GM19328 (cell line): Measurements from ENCODE around the gene CPNE1.
"Not testable (repeated sequence)": the region's sequence is repeated elsewhere in the genome, so short reads cannot be mapped to it uniquely, and the experiment has no call there.

Source experiments
- ATAC-seq: cut with Tn5 transposase; IDR thresholded peaks from one replicate; pipeline ENCODE4 v1.9.1; 2021; ENCODE audit warnings: mild to moderate bottlenecking, moderate library complexity; ENCODE audit not compliant: unreplicated experiment

Gene CPNE1

GRCh38 chr20:35698298-35699126 is 33.8 kb upstream of the CPNE1 start:
- ATAC-seq = peak; percentile 12

GRCh38 chr20:35697696-35698297 is 33.1 kb upstream of the CPNE1 start:
- no peak for ATAC-seq

- ATAC-seq = no peak
These were observed 31.3 kb upstream of the CPNE1 start for GRCh38 chr20:35695978-35696377.

- no peak for ATAC-seq
These were observed 30.6 kb upstream of the CPNE1 start for GRCh38 chr20:35695245-35695749.

- no peak for ATAC-seq
These were observed 25.6 kb upstream of the CPNE1 start for GRCh38 chr20:35690265-35690664.

- ATAC-seq = not testable (repeated sequence)
These were observed 22.2 kb upstream of the CPNE1 start for GRCh38 chr20:35686872-35687271.

GRCh38 chr20:35685368-35685767 is 20.7 kb upstream of the CPNE1 start:
- ATAC-seq = not testable (repeated sequence)

GRCh38 chr20:35681960-35682359 is 17.3 kb upstream of the CPNE1 start:
- ATAC-seq = no peak

GRCh38 chr20:35680452-35681183 is 15.9 kb upstream of the CPNE1 start:
- ATAC-seq = no peak

- ATAC-seq = no peak
These were observed 10.2 kb upstream of the CPNE1 start for GRCh38 chr20:35674921-35675320.

GRCh38 chr20:35673884-35674283 is 9.2 kb upstream of the CPNE1 start:
- ATAC-seq = no peak

- no peak for ATAC-seq
These were observed 5.0 kb upstream of the CPNE1 start for GRCh38 chr20:35669681-35670080.

GRCh38 chr20:35669221-35669620 is 4.5 kb upstream of the CPNE1 start:
- ATAC-seq = no peak

- no peak for ATAC-seq
These were observed 1.2 kb upstream of the CPNE1 start for GRCh38 chr20:35665949-35666288.

- peak; percentile 16 for ATAC-seq
These were observed 909 bp downstream of the CPNE1 start for GRCh38 chr20:35663516-35664465.

GRCh38 chr20:35662551-35662950 is 2.1 kb downstream of the CPNE1 start:
- ATAC-seq = no peak

- ATAC-seq = no peak
These were observed 2.8 kb downstream of the CPNE1 start for GRCh38 chr20:35661908-35662307.

- ATAC-seq = no peak
These were observed 3.6 kb downstream of the CPNE1 start for GRCh38 chr20:35661053-35661452.

GRCh38 chr20:35660122-35660937 is 4.4 kb downstream of the CPNE1 start:
- no peak for ATAC-seq

- ATAC-seq = no peak
These were observed 7.4 kb downstream of the CPNE1 start for GRCh38 chr20:35657271-35657670.
